Tibial artery (tissue), 4 donors: ENCODE measurements around the gene KCNE5.
A peak's percentile ranks its signal among the peaks of the same experiment; 100 is the strongest.
"Not testable (repeated sequence)": the region's sequence is repeated elsewhere in the genome, so short reads cannot be mapped to it uniquely, and the experiment has no call there.

Experiments used
- DNase-seq, 2 donors: peaks; one replicate each; pipeline ENCODE4 v3.0.0-alpha.2; 2019
- H3K27ac ChIP-seq, 2 donors: fragments of 200-600 bp; sonication (generic) in 1 of 2; 1 replicate in 1 of 2; 2 replicates in 1 of 2; pipeline ENCODE4 v1.5.1; 2018 to 2019; ENCODE audit warnings: mild to moderate bottlenecking in 1 of 2
- H3K27me3 ChIP-seq, 2 donors: fragments of 200-600 bp; sonication (generic) in 1 of 2; one replicate each; pipeline versions ENCODE4 v1.5.1 to v1.6.0; 2016 to 2019
- H3K36me3 ChIP-seq, 3 donors: fragments of 200-600 bp; sonication (generic) in 2 of 3; one replicate each; pipeline ENCODE4 v1.5.1; 2016 to 2019; ENCODE audit warnings: mild to moderate bottlenecking in 2 of 3
- H3K4me1 ChIP-seq, 4 donors: fragments of 200-600 bp; sonication (generic) in 2 of 4; 1 replicate in 3 of 4; 2 replicates in 1 of 4; pipeline ENCODE4 v1.5.1; 2016 to 2019
- H3K4me3 ChIP-seq, 2 donors: fragments of 200-600 bp; sonication (generic) in 1 of 2; 1 replicate in 1 of 2; 2 replicates in 1 of 2; pipeline ENCODE4 v1.5.1; 2018 to 2019; ENCODE audit warnings: mild to moderate bottlenecking in 2 of 2
- H3K9me3 ChIP-seq, 3 donors: fragments of 200-600 bp; sonication (generic) in 1 of 3; one replicate each; pipeline ENCODE4 v1.5.1; 2016 to 2019
- CTCF ChIP-seq, 2 experiments: fragments of 200-600 bp in 1 of 2; fragments of 450-650 bp in 1 of 2; IDR thresholded peaks; one replicate each; pipeline ENCODE4 v1.5.1; 2017 to 2019; ENCODE audit warnings: antibody characterized with exemption in 2 of 2, mild to moderate bottlenecking in 1 of 2, moderate library complexity in 1 of 2
- intact Hi-C: fragments of 100-400 bp; cut with DNase I; formaldehyde crosslinking; loops from one replicate; pipeline ENCODE4 v1.15.0; 2023; ENCODE audit warnings: low total_unique reads

KCNE5 gene

GRCh38 chrX:109624641-109625616 lies at the start of gene KCNE5:
Gene KCNE5, minus strand, starts transcription at chrX:109625172. Its CDS starts 152 bp downstream, at chrX:109625020.
- intact Hi-C loops: no loop called here
- H3K27me3 ChIP-seq: no peaks in the 10 kb centered on the region
- DNase-seq: no peak
- no peak within 1 kb of the TSS for H3K27ac ChIP-seq
- no peaks in the 10 kb centered on the region for H3K9me3 ChIP-seq
- peak within 1 kb of the TSS; percentile 29 to 43 for H3K4me3 ChIP-seq
- no peak for TF ChIP-seq CTCF (IDR thresholded peaks at IDR 0.05)
- H3K4me1 ChIP-seq: peaks cover 0 to 6% (median 0%) of the 10 kb centered on the region in 4 donors
- H3K36me3 ChIP-seq: no peaks in the 10 kb centered on the region

- H3K27ac ChIP-seq: no peak overlapping the region
- no peaks in the 10 kb centered on the region for H3K4me1 ChIP-seq
- DNase-seq: no peak
- no peak overlapping the region for H3K4me3 ChIP-seq
- peaks cover 2 to 27% (median 3%) of the 10 kb centered on the region in 3 donors for H3K36me3 ChIP-seq
- H3K27me3 ChIP-seq: no peaks in the 10 kb centered on the region
- H3K9me3 ChIP-seq: no peaks in the 10 kb centered on the region
- intact Hi-C loops: no loop called here
- no peak for TF ChIP-seq CTCF (IDR thresholded peaks at IDR 0.05)
Observed at GRCh38 chrX:109672239-109672638, 47.3 kb upstream of the KCNE5 start.

GRCh38 chrX:109671170-109671569 lies 46.2 kb upstream of the KCNE5 start:
- H3K36me3 ChIP-seq: peaks cover 0 to 36% (median 6%) of the 10 kb centered on the region in 3 donors

GRCh38 chrX:109667986-109668385 lies 43.0 kb upstream of the KCNE5 start:
- H3K4me1 ChIP-seq: no peaks in the 10 kb centered on the region
- H3K27me3 ChIP-seq: no peaks in the 10 kb centered on the region
- no peaks in the 10 kb centered on the region for H3K9me3 ChIP-seq
- H3K27ac ChIP-seq: no peak overlapping the region
- TF ChIP-seq CTCF (IDR thresholded peaks at IDR 0.05): no peak
- no peak overlapping the region for H3K4me3 ChIP-seq
- peaks cover 0 to 31% (median 20%) of the 10 kb centered on the region in 3 donors for H3K36me3 ChIP-seq
- intact Hi-C loops: no loop called here
- no peak for DNase-seq

More at GRCh38 chrX:109671170-109671569, 46.2 kb upstream of the KCNE5 start:
- H3K9me3 ChIP-seq, H3K27me3 ChIP-seq, H3K4me1 ChIP-seq, H3K27ac ChIP-seq, DNase-seq, H3K4me3 ChIP-seq, intact Hi-C loops: not testable (repeated sequence)

- no peaks in the 10 kb centered on the region for H3K9me3 ChIP-seq
- no peak for TF ChIP-seq CTCF (IDR thresholded peaks at IDR 0.05)
- no peak for DNase-seq
- no peak overlapping the region for H3K27ac ChIP-seq
- no peaks in the 10 kb centered on the region for H3K27me3 ChIP-seq
- no peak overlapping the region for H3K4me3 ChIP-seq
- H3K4me1 ChIP-seq: no peaks in the 10 kb centered on the region
- intact Hi-C loops: no loop called here
- H3K36me3 ChIP-seq: peaks cover 0 to 28% (median 14%) of the 10 kb centered on the region in 3 donors
Observed at GRCh38 chrX:109660435-109661143, 35.6 kb upstream of the KCNE5 start.

GRCh38 chrX:109658391-109658790 lies 33.4 kb upstream of the KCNE5 start:
- Histone ChIP-seq H3K36me3 (peaks cover 0 to 23% (median 14%) of the 10 kb centered on the region in 3 donors), H3K27ac (no peak overlapping the region), H3K9me3 (no peaks in the 10 kb centered on the region), H3K27me3 (no peaks in the 10 kb centered on the region), H3K4me3 (no peak overlapping the region), H3K4me1 (no peaks in the 10 kb centered on the region)
- DNase-seq: no peak
- intact Hi-C loops: no loop called here
- TF ChIP-seq CTCF (IDR thresholded peaks at IDR 0.05): no peak

GRCh38 chrX:109657364-109657763 lies 32.4 kb upstream of the KCNE5 start:
- H3K4me1 ChIP-seq, H3K4me3 ChIP-seq, H3K9me3 ChIP-seq, H3K27me3 ChIP-seq, intact Hi-C loops, H3K27ac ChIP-seq, DNase-seq: not testable (repeated sequence)
- H3K36me3 ChIP-seq: peaks cover 0 to 14% (median 14%) of the 10 kb centered on the region in 3 donors
